H1 (cell line): ENCODE measurements around the gene MYH9. TPM values are rescaled to one million over a fixed set of nuclear protein-coding genes. Genes with fewer than 3 reads are reported as not detected.

Experiments
- CTCF ChIA-PET: fragments of 300-600 bp; sonication (Branson Sonifier 250); formaldehyde crosslinking; loops from one replicate; lab custom pipeline; 2021; ENCODE audit not compliant: partially characterized antibody; lab: Charles Lee
- POLR2A ChIA-PET: fragments of 300-600 bp; sonication (Branson Sonifier 250); formaldehyde crosslinking; loops from one replicate; lab custom pipeline; 2021; ENCODE audit warnings: inconsistent platforms; ENCODE audit not compliant: partially characterized antibody; lab: Charles Lee
- DNase-seq, 2 experiments: peaks; one replicate each; pipeline versions ENCODE4 v3.0.0 to v3.0.0-alpha.2; 2010 to 2022; ENCODE audit warnings: low spot score in 2 of 2, low read depth in 1 of 2, mixed read lengths in 1 of 2
- FAIRE-seq: peaks from 2 replicates; lab custom pipeline; 2011; peaks lifted over from hg19 to GRCh38; lab: Jason Lieb, UNC
- H2AFZ ChIP-seq: 2 replicates; pipeline ENCODE4 v1.8.1; 2012; ENCODE audit warnings: low read length, inconsistent platforms
- H2AK5ac ChIP-seq: 2 replicates; pipeline ENCODE4 v1.6.1; 2013; ENCODE audit warnings: low read depth, low read length
- H2BK120ac ChIP-seq: replicated peaks from 2 replicates; pipeline ENCODE3; 2013; ENCODE audit warnings: low read depth, low read length, inconsistent platforms
- H2BK12ac ChIP-seq: 2 replicates; pipeline ENCODE4 v1.6.1; 2013; ENCODE audit warnings: low read depth, low read length
- H2BK15ac ChIP-seq: 2 replicates; pipeline ENCODE4 v1.6.1; 2013; ENCODE audit warnings: low read length
- H2BK20ac ChIP-seq: 2 replicates; pipeline ENCODE4 v1.6.1; 2013; ENCODE audit warnings: low read length
- H2BK5ac ChIP-seq: 2 replicates; pipeline ENCODE4 v1.6.1; 2013; ENCODE audit warnings: low read depth, low read length
- H3K14ac ChIP-seq: 2 replicates; pipeline ENCODE4 v1.6.1; 2013; ENCODE audit warnings: inconsistent platforms; ENCODE audit not compliant: insufficient read length
- H3K18ac ChIP-seq: 2 replicates; pipeline ENCODE4 v1.6.1; 2013; ENCODE audit warnings: low read length; ENCODE audit errors: extremely low read depth
- H3K23ac ChIP-seq: 2 replicates; pipeline ENCODE4 v1.6.1; 2013; ENCODE audit warnings: inconsistent platforms; ENCODE audit not compliant: insufficient read length
- H3K23me2 ChIP-seq: 2 replicates; pipeline ENCODE4 v1.6.1; 2013; ENCODE audit warnings: low read depth, low read length
- H3K27ac ChIP-seq: 2 replicates; pipeline ENCODE4 v1.6.1; 2011; ENCODE audit warnings: low read depth, low read length, inconsistent platforms
- H3K27me3 ChIP-seq, 4 experiments: replicated peaks in 1 of 4; 1 replicate in 1 of 4; 2 replicates in 3 of 4; pipeline versions ENCODE4 v1.6.1 to v1.8.1; 2011 to 2013; ENCODE audit warnings: low read length in 3 of 4, mild to moderate bottlenecking in 3 of 4, inconsistent platforms in 2 of 4, mixed read lengths in 2 of 4, moderate library complexity in 1 of 4; ENCODE audit not compliant: control insufficient read depth in 3 of 4, insufficient read depth in 3 of 4; ENCODE audit errors: extremely low read depth in 1 of 4
- H3K36me3 ChIP-seq, 4 experiments: 2 replicates each; pipeline versions ENCODE4 v1.6.1 to v1.8.1; 2011 to 2013; ENCODE audit warnings: mild to moderate bottlenecking in 4 of 4, low read length in 3 of 4, moderate library complexity in 2 of 4, control low read depth in 1 of 4, inconsistent platforms in 1 of 4; ENCODE audit not compliant: insufficient read depth in 4 of 4, control insufficient read depth in 2 of 4
- H3K4ac ChIP-seq: replicated peaks from 2 replicates; pipeline ENCODE3; 2013; ENCODE audit warnings: low read length, low read depth, mixed read lengths, inconsistent platforms; ENCODE audit not compliant: insufficient read length
- H3K4me1 ChIP-seq, 4 experiments: replicated peaks in 1 of 4; 1 replicate in 1 of 4; 2 replicates in 3 of 4; pipeline versions ENCODE4 v1.6.1 to v1.8.1; 2011 to 2013; ENCODE audit warnings: low read length in 3 of 4, inconsistent platforms in 2 of 4, mixed read lengths in 1 of 4; ENCODE audit not compliant: insufficient read depth in 4 of 4, control insufficient read depth in 3 of 4
- H3K4me2 ChIP-seq, 2 experiments: 2 replicates each; pipeline versions ENCODE4 v1.6.1 to v1.8.1; 2011 to 2013; ENCODE audit warnings: low read depth in 2 of 2, low read length in 2 of 2, control low read depth in 1 of 2, inconsistent platforms in 1 of 2, mild to moderate bottlenecking in 1 of 2; ENCODE audit not compliant: insufficient read depth in 1 of 2
- H3K4me3 ChIP-seq, 4 experiments: fragments of 200-600, 300-600 bp in 1 of 4; sonication (generic), shearing (Covaris generic), sonication (Bioruptor Twin) in 1 of 4; 2 replicates each; pipeline versions ENCODE4 v1.5.1 to v1.8.1; 2011 to 2016; ENCODE audit warnings: low read length in 4 of 4, low read depth in 3 of 4, control low read depth in 2 of 4, inconsistent platforms in 2 of 4, mild to moderate bottlenecking in 2 of 4, mixed read lengths in 1 of 4, moderate library complexity in 1 of 4; ENCODE audit not compliant: insufficient read depth in 2 of 4; ENCODE audit errors: extremely low read depth in 1 of 4
- H3K56ac ChIP-seq: replicated peaks from 2 replicates; pipeline ENCODE3; 2013; ENCODE audit warnings: low read depth, mild to moderate bottlenecking, mixed read lengths, low read length, inconsistent platforms; ENCODE audit not compliant: insufficient read length
- H3K79me1 ChIP-seq: 2 replicates; pipeline ENCODE4 v1.6.1; 2013; ENCODE audit warnings: low read depth, low read length, control low read depth
- H3K79me2 ChIP-seq, 2 experiments: 2 replicates each; pipeline versions ENCODE4 v1.6.1 to v1.8.1; 2012 to 2013; ENCODE audit warnings: low read length in 2 of 2, mild to moderate bottlenecking in 2 of 2, inconsistent platforms in 1 of 2; ENCODE audit not compliant: insufficient read depth in 2 of 2, control insufficient read depth in 1 of 2
- H3K9ac ChIP-seq, 4 experiments: replicated peaks in 1 of 4; 1 replicate in 1 of 4; 2 replicates in 3 of 4; pipeline versions ENCODE4 v1.6.1 to v1.8.1; 2011 to 2013; ENCODE audit warnings: low read depth in 3 of 4, low read length in 3 of 4, control low read depth in 2 of 4, mild to moderate bottlenecking in 2 of 4, moderate library complexity in 2 of 4, inconsistent platforms in 1 of 4; ENCODE audit errors: extremely low read depth in 1 of 4
- H3K9me3 ChIP-seq, 2 experiments: 2 replicates each; pipeline versions ENCODE4 v1.6.1 to v1.8.1; 2012 to 2013; ENCODE audit warnings: mild to moderate bottlenecking in 2 of 2, moderate library complexity in 2 of 2, control low read depth in 1 of 2, inconsistent platforms in 1 of 2, low read depth in 1 of 2, low read length in 1 of 2, mixed read lengths in 1 of 2; ENCODE audit not compliant: insufficient read depth in 2 of 2
- H4K20me1 ChIP-seq, 2 experiments: replicated peaks in 1 of 2; 2 replicates each; pipeline versions ENCODE3 to v1.8.1; 2011 to 2013; ENCODE audit warnings: inconsistent platforms in 2 of 2, low read length in 2 of 2, mild to moderate bottlenecking in 1 of 2; ENCODE audit not compliant: insufficient read depth in 2 of 2, control insufficient read depth in 1 of 2
- H4K5ac ChIP-seq: 2 replicates; pipeline ENCODE4 v1.6.1; 2013; ENCODE audit warnings: low read length, low read depth, mixed read lengths, inconsistent platforms; ENCODE audit not compliant: insufficient read length
- H4K8ac ChIP-seq: 2 replicates; pipeline ENCODE4 v1.8.0; 2013; ENCODE audit warnings: mild to moderate bottlenecking, moderate library complexity, low read length, inconsistent platforms; ENCODE audit not compliant: insufficient read depth; ENCODE audit errors: extremely low read depth
- H4K91ac ChIP-seq: replicated peaks from 2 replicates; pipeline ENCODE3; 2013; ENCODE audit warnings: low read length, mixed read lengths, inconsistent platforms; ENCODE audit not compliant: insufficient read length
- CREB1 ChIP-seq: IDR thresholded peaks from 2 replicates; pipeline ENCODE4 v1.6.1; 2012; ENCODE audit warnings: inconsistent platforms
- KDM5A ChIP-seq: fragments of 200-600 bp; IDR thresholded peaks from 2 replicates; pipeline ENCODE4 v1.7.1; 2012; ENCODE audit warnings: mild to moderate bottlenecking, low read length, inconsistent platforms, mixed read lengths
- MAFK ChIP-seq: IDR thresholded peaks from 2 replicates; pipeline ENCODE4 v1.6.1; 2012; ENCODE audit warnings: low read depth, mild to moderate bottlenecking, improper control_type of control experiment, low read length
- RAD21 ChIP-seq, 2 experiments: IDR thresholded peaks in 1 of 2; conservative IDR thresholded peaks in 1 of 2; 2 replicates each; pipeline ENCODE4 v1.6.1; 2011; ENCODE audit warnings: low read depth in 2 of 2, low read length in 2 of 2, improper control_type of control experiment in 1 of 2, inconsistent platforms in 1 of 2, mild to moderate bottlenecking in 1 of 2, moderate library complexity in 1 of 2
- TBP ChIP-seq: IDR thresholded peaks from 2 replicates; pipeline ENCODE4 v1.6.1; 2011; ENCODE audit warnings: low read depth, low read length, improper control_type of control experiment
- WGBS, 2 experiments: shearing (Covaris generic) in 1 of 2; methylation state at CpG; one replicate each; pipeline versions ENCODE4 v1.1.6 to v1.1.7; 2013 to 2015; ENCODE audit warnings: low lambda C conversion rate in 2 of 2, mixed read lengths in 2 of 2, inconsistent platforms in 1 of 2, low coverage in 1 of 2, missing lambda C conversion rate in 1 of 2; ENCODE audit not compliant: insufficient replicate concordance in 2 of 2, insufficient coverage in 1 of 2, insufficient read length in 1 of 2; ENCODE audit errors: extremely low coverage in 1 of 2, missing lambda C conversion rate in 1 of 2; 5-methylcytosine and 5-hydroxymethylcytosine counted together
- polyA plus RNA-seq, 7 experiments: library from polyadenylated mRNA; depleted of rRNA in 3 of 7; stranded (reverse) in 5 of 7; unstranded in 2 of 7; fragments of >200 nt in 5 of 7; fragments of 200-250 nt in 2 of 7; gene quantifications; 1 replicate in 5 of 7; 2 replicates in 1 of 7; 4 replicates in 1 of 7; pipeline versions ENCODE4 v1.2.1 to v1.2.3, GENCODE V29; 2011 to 2013; ENCODE audit warnings: missing spikeins in 2 of 7, mixed read lengths in 2 of 7
- total RNA-seq: library from RNA; stranded (reverse); fragmentation: NEBNext Ultra II Directional; extraction: Animal tissue kit (Norgen Biotek cat#: 25700); gene quantifications from 2 replicates; pipeline ENCODE4 v1.2.1, GENCODE V29; 2021
- TF ChIP-seq, protein P1 (sequence below): IDR thresholded peaks from 2 replicates; pipeline ENCODE4 v1.6.1; 2012; ENCODE audit warnings: inconsistent platforms

The MYH9 gene
- total and polyA plus RNA-seq, 2 of the 8 experiments (the other 6 are each of a cell fraction or from before 2014, with no cell fraction given), result 24.9 to 322 TPM

DNA sequence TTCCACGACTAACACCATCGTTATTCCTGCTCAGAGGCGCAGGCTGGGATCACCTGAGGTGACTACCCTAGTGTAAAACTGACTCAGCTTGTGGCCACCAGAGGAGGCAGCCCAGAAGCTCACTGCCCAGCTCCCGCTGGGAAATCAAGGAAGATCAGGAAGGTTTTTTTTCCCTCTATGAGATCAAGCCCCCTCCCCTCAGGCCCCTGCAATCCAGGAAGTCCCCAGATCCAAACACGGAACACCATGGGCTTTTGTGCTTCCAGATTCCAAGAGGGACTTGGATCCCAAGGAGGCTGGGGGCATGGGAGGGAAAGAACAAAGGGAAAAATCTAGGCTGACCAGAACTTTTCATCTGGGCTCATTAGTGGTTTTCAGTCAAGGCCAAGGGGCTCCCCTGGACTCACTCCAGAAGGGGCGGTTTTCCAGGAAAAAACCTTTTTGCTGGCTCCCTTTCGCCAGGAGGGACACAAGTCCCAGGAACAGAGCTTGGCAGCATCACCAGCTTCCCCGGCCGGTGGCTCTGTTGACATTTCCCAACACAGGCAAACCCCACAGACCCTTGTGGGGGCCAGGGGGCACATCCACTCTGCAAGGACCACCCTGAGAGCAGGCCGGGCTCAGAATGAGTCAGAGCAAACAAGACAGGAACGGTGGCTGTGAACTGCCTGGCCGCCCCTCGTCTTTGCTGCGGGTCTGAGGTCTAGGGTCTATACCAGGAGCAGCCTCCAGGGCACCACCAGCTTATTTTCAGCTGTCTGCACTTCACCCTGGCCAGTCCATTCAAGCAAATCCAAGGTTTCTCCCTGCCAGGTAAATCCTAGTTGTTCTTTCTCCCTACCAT, 36.8 kb downstream of the MYH9 start:
- H3K79me1 ChIP-seq, result peaks cover 22% of the 10 kb centered on the region
- FAIRE-seq (no peak), DNase-seq (no peak)
- no peak overlapping the region for H3K14ac ChIP-seq
- H3K79me2 ChIP-seq, result peaks cover 17 to 90% of the 10 kb centered on the region in 2 experiments
- H4K91ac ChIP-seq, result no peak overlapping the region
- H3K18ac ChIP-seq, result no peak overlapping the region; the same call in 1 of the 2 replicates
- 77% methylated on average over 14 of the region's 14 CpGs; no CpG with 5 or more reads in 1 of the 2 experiments for WGBS, 2 experiments
- no peak overlapping the region; the same call in 1 of the 2 replicates for H2AK5ac ChIP-seq
- peaks cover 6 to 31% of the 10 kb centered on the region in 2 experiments for H4K20me1 ChIP-seq
- H3K36me3 ChIP-seq, result peaks cover 0 to 12% (median 5%) of the 10 kb centered on the region in 4 experiments; a peak in 4 of 8 replicates
- no peak overlapping the region for H3K56ac ChIP-seq
- no peaks in the 10 kb centered on the region; the same call in 1 of the 2 replicates for H3K23me2 ChIP-seq
- no peak overlapping the region for H2BK120ac ChIP-seq
- no peak overlapping the region for H2BK20ac ChIP-seq
- H3K4me1 ChIP-seq, result peaks cover 5 to 25% (median 14%) of the 10 kb centered on the region in 4 experiments; a peak in 6 of 7 replicates
- POLR2A ChIA-PET, result interaction anchor here (0.9 to 2.8 kb wide), 7 partner anchors 9 to 37 kb away, joined by 3 to 13 read pairs (median 6); partner anchors contain the start of gene MYH9
- H3K23ac ChIP-seq, result no peak overlapping the region
- H3K4me2 ChIP-seq, result no peak overlapping the region; a peak in 1 of 4 replicates
- CTCF ChIA-PET, result interaction anchor here (0.7 to 1.8 kb wide), 12 partner anchors 8 to 119 kb away, joined by 3 to 5 read pairs (median 4); no protein-coding TSS in a partner anchor
- no peaks in the 10 kb centered on the region for H3K27me3 ChIP-seq
- no peak for TF ChIP-seq TBP
- TF ChIP-seq, protein P1, sequence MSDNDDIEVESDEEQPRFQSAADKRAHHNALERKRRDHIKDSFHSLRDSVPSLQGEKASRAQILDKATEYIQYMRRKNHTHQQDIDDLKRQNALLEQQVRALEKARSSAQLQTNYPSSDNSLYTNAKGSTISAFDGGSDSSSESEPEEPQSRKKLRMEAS, result no peak
- TF ChIP-seq MAFK, result no peak
- peak in 1 of 2 experiments; percentile 18; a peak in 1 of 4 replicates for TF ChIP-seq RAD21 (IDR thresholded peaks at IDR 0.05 in 1 of 2, conservative IDR thresholded peaks at IDR 0.05 in 1 of 2; ENCODE audit: low read depth in 2 of 2, low read length in 2 of 2)
- TF ChIP-seq CREB1, result no peak
- no peak for TF ChIP-seq KDM5A
- TF ChIP-seq, all 59 proteins: peak for 1
- no peak overlapping the region for H3K4me3 ChIP-seq
- H3K9me3 ChIP-seq, result no peaks in the 10 kb centered on the region
- no peak overlapping the region for H2AFZ ChIP-seq
- H4K8ac ChIP-seq, result peak overlapping the region; percentile 62; the same call in 1 of the 2 replicates
- H3K9ac ChIP-seq, result no peak overlapping the region
- H2BK5ac ChIP-seq, result peak overlapping the region; percentile 83
- peak overlapping the region; percentile 27; the same call in 1 of the 2 replicates for H2BK12ac ChIP-seq
- H4K5ac ChIP-seq, result no peak overlapping the region
- H3K27ac ChIP-seq, result no peak overlapping the region
- no peak overlapping the region for H2BK15ac ChIP-seq
- H3K4ac ChIP-seq, result no peak overlapping the region
